Heart left ventricle (tissue), 13 donors: ENCODE measurements around the gene CAV1.

Source experiments
- CTCF ChIP-seq, 12 donors: fragments of 200-600 bp; sonication (generic) in 4 of 12; IDR thresholded peaks; one replicate each; pipeline versions ENCODE4 v1.5.0 to v1.8.0; 2018 to 2022; ENCODE audit warnings: antibody characterized with exemption in 12 of 12, mild to moderate bottlenecking in 5 of 12
- POLR2A ChIP-seq, 2 donors: fragments of 450-650 bp; IDR thresholded peaks; one replicate each; pipeline ENCODE4 v1.6.1; 2017; ENCODE audit warnings: antibody characterized with exemption in 2 of 2, mild to moderate bottlenecking in 2 of 2, moderate library complexity in 2 of 2
- donor health status: ischemic (EF 13 %, LVEDD 7.1; RV severe dilation, severe dysfunction).
- donor health status: DM: no; HTN: yes; CAD: no.
- donor health status: DM: no; HTN: no; CAD: no.
- donor health status: ischemic (EF 25% LVEDD 6.9; RV normal size, moderate dysfunction).
- donor health status: ischemic (EF 25% LVEDD 5.7; RV mildly dilated, moderate dysfunction).
- donor health status: ischemic (EF 35%, LVEDD 5.7; RV mildly dilated, moderate dysfunction).
- donor health status: nonischemic (EF 11% LVEDD 7.7; RV severe dilation, severe dysfunction).
- donor health status: DM: yes; HTN: yes; CAD: no.
- donor health status: PGD.
- donor health status: ischemic (EF 29% LVEDD 5.4; RV normal size, mild dysfunction).
- donor health status: nonischemic (EF 23%, LVEDD 6.1; RV moderate dilation, normal function).

GRCh38 chr7:116560021-116560970 is 35.5 kb downstream of the CAV1 start:
- TF ChIP-seq POLR2A (IDR thresholded peaks at IDR 0.05) (no peak), CTCF (IDR thresholded peaks at IDR 0.05) (no peak)
